ENCODE results near the gene DENND1A. TPM values are rescaled to one million over a fixed set of nuclear protein-coding genes. Genes with fewer than 3 reads are reported as not detected.

The DENND1A gene
- total and polyA plus RNA-seq, 2 of the 13 experiments (the other 11 are each of a cell fraction or from before 2014, with no cell fraction given), result 14.8 to 30.1 TPM

GRCh38 chr9:123660691-123661466, 269.0 kb downstream of the DENND1A start (continued):
- TF ChIP-seq ZBTB40 (IDR thresholded peaks at IDR 0.05) (no peak), ZBTB40 (CRISPR knock-in tag; IDR thresholded peaks at IDR 0.05) (no peak), CEBPB (IDR thresholded peaks at IDR 0.05; ENCODE audit: borderline replicate concordance, low read depth, low read length) (no peak)
- TF ChIP-seq, protein P1, sequence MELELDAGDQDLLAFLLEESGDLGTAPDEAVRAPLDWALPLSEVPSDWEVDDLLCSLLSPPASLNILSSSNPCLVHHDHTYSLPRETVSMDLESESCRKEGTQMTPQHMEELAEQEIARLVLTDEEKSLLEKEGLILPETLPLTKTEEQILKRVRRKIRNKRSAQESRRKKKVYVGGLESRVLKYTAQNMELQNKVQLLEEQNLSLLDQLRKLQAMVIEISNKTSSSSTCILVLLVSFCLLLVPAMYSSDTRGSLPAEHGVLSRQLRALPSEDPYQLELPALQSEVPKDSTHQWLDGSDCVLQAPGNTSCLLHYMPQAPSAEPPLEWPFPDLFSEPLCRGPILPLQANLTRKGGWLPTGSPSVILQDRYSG (CRISPR knock-in tag; IDR thresholded peaks at IDR 0.05), result no peak
- TF ChIP-seq, protein P2, sequence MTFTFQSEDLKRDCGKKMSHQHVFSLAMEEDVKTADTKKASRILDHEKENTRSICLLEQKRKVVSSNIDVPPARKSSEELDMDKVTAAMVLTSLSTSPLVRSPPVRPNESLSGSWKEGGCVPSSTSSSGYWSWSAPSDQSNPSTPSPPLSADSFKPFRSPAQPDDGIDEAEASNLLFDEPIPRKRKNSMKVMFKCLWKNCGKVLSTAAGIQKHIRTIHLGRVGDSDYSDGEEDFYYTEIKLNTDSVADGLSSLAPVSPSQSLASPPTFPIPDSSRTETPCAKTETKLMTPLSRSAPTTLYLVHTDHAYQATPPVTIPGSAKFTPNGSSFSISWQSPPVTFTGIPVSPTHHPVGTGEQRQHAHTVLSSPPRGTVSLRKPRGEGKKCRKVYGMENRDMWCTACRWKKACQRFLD (CRISPR knock-in tag; IDR thresholded peaks at IDR 0.05; ENCODE audit: borderline replicate concordance), result no peak
